Smooth muscle cell of the pulmonary artery (primary cell): ENCODE measurements around the gene RNF44. TPM values are rescaled to one million over a fixed set of nuclear protein-coding genes. Genes with fewer than 3 reads are reported as not detected.

Source experiments
- total RNA-seq: library from RNA; depleted of rRNA; stranded (reverse); fragments of >200 nt; gene quantifications from 2 replicates; pipeline ENCODE4 v1.2.3, GENCODE V29; 2014

The RNF44 gene
- 2.9 and 6.2 TPM in 2 replicates for total RNA-seq

DNA sequence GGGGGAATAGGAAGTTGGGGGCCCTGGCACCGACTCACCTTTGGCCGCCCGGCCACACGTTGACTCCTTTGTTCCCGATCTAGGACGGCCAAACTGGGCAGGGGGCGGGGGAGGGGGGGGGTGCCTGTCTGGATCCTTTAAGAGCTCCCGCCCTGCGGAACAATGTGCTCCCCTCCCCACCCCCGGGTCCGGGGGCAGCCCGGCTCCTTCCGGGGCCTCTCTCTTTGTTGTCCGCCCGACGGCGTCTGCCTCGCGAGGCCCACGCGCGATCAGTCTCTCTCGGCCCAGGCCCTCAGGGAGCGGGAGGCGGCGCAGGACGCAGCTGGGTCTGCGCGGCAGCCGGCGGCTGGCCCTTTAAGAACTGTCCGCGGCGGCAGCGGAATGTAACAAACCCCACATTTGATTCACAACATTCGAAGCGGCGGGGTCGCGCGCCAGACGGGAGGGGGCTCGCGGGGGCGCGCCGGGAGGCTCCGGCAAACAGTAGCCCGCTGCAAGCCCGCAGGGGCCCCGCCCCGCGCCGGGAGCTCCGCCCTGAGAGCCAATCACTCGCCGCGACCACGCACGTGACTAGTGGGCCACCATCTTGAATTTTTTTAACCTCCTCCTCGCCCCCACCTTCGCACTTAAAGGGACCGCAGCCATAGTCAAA is at the start of gene RNF44:
TSS of gene RNF44 (minus strand) at position 501 of the 652 bp plus-strand sequence. CDS start 4,930 bp downstream, outside the sequence.

GRCh38 chr5:176548967-176549444 is 11.8 kb upstream of the RNF44 start, which contains the start of gene CDHR2:
Gene CDHR2, plus strand, starts transcription at chr5:176549342. Its CDS starts 16,011 bp downstream, at chr5:176565353.

Other genes with a start within 250 kb of the RNF44 start
- 138 and 142 TPM in 2 replicates for gene KIAA1191, start 175.6 kb downstream of the RNF44 start, total RNA-seq
- 30.0 and 37.4 TPM in 2 replicates for gene ARL10, start 171.9 kb downstream of the RNF44 start, total RNA-seq
- gene NOP16, start 148.8 kb downstream of the RNF44 start, total RNA-seq = 4.8 and 10.4 TPM in 2 replicates
- 41.9 and 44.1 TPM in 2 replicates for gene HIGD2A, start 148.7 kb downstream of the RNF44 start, total RNA-seq
- 65.7 and 72.3 TPM in 2 replicates for gene CLTB, start 120.9 kb downstream of the RNF44 start, total RNA-seq
- 42.4 and 51.3 TPM in 2 replicates for gene FAF2, start 89.0 kb downstream of the RNF44 start, total RNA-seq
- gene CDHR2, start 11.9 kb upstream of the RNF44 start, total RNA-seq = 0.17 TPM in 1 of 2 replicates, not detected in the other
- gene GPRIN1, start 72.8 kb upstream of the RNF44 start, total RNA-seq = 2.1 and 2.9 TPM in 2 replicates
- gene SNCB, start 93.1 kb upstream of the RNF44 start, total RNA-seq = not detected in 2 replicates
- not detected in 2 replicates for gene EIF4E1B, start 93.3 kb upstream of the RNF44 start, total RNA-seq
- gene TSPAN17, start 110.1 kb upstream of the RNF44 start, total RNA-seq = 35.8 and 40.4 TPM in 2 replicates